Stomach (tissue), 4 donors: ENCODE results near the gene HOXC11.

Experiments
- CTCF ChIP-seq, 7 experiments: fragments of 450-650 bp in 4 of 7; fragments of 200-600 bp in 3 of 7; sonication (generic) in 3 of 7; IDR thresholded peaks; one replicate each; pipeline ENCODE4 v1.5.1; 2016 to 2019; ENCODE audit warnings: antibody characterized with exemption in 7 of 7, control low read depth in 2 of 7, mild to moderate bottlenecking in 1 of 7
- EP300 ChIP-seq: sonication (generic); formaldehyde crosslinking; IDR thresholded peaks from one replicate; pipeline ENCODE4 v1.6.1; 2017; ENCODE audit warnings: antibody characterized with exemption
- POLR2A ChIP-seq, 4 donors: fragments of 450-650 bp; IDR thresholded peaks; one replicate each; pipeline ENCODE4 v1.6.1; 2016; ENCODE audit warnings: antibody characterized with exemption in 4 of 4, control low read depth in 2 of 4, mild to moderate bottlenecking in 1 of 4, moderate library complexity in 1 of 4
- POLR2AphosphoS5 ChIP-seq, 3 donors: sonication (generic); formaldehyde crosslinking; IDR thresholded peaks; one replicate each; pipeline ENCODE4 v1.6.1; 2016; ENCODE audit warnings: antibody characterized with exemption in 3 of 3

- TF ChIP-seq EP300 (no peak), CTCF (IDR thresholded peaks at IDR 0.05) (no peak), POLR2A (IDR thresholded peaks at IDR 0.05) (no peak), POLR2AphosphoS5 (IDR thresholded peaks at IDR 0.05) (no peak)
Observed at GRCh38 chr12:53988541-53989226, 15.8 kb downstream of the HOXC11 start.
